ENCODE measurements around the gene KLC3. TPM values are rescaled to one million over a fixed set of nuclear protein-coding genes. Genes with fewer than 3 reads are reported as not detected.
"Not testable (repeated sequence)": the region's sequence is repeated elsewhere in the genome, so short reads cannot be mapped to it uniquely, and the experiment has no call there.

Gene KLC3
- total RNA-seq, 2 donors from 2014 or later, result 3.4 to 7.0 TPM

DNA sequence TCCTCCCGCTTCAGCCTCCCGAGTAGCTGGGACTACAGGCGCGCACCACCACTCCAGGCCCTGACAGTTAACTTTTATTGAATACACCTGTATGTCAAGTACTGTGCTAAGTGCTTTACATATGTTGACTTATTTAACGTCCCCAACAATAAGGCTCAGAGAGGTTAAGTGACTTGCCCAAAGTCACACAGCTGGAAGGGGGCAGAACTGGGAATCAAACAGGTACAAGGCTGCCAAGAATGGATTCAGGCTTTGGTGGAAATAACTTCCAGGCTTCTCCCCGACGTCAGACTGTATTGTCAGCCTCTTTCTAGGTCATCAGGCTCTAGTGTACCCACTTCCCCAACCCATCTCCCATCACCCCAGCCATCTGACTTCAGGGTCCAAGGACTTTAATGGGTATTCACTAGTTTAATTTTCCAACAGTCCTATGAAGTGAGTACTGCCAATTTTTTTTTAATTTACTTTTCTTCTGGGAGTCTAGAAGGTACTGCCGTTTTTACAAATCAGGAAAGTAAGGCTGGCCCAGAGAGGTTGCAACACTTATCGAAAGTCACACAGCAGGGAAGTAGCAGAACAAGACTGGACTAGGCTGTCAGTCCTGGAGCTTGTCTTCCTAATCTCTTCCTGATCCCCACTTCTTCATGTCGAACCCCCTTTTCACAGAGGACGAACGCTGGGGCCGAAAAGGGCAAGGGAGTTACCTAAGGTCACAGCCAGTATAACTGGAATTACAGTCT, 13.0 kb upstream of the KLC3 start:
- Histone ChIP-seq H3K9me3 (no peaks in the 10 kb centered on the region), H3K36me3 (no peaks in the 10 kb centered on the region), H3K4me3 (no peak overlapping the region), H3K27me3 (replicated peaks; ENCODE audit: insufficient read depth) (no peaks in the 10 kb centered on the region), H3K27ac (no peak overlapping the region), H3K4me1 (replicated peaks) (no peaks in the 10 kb centered on the region)
- no peak for DNase-seq (ENCODE audit: low spot score)
- intact Hi-C loops (cut with DNase I), result no loop called here
- TF ChIP-seq, protein P1, sequence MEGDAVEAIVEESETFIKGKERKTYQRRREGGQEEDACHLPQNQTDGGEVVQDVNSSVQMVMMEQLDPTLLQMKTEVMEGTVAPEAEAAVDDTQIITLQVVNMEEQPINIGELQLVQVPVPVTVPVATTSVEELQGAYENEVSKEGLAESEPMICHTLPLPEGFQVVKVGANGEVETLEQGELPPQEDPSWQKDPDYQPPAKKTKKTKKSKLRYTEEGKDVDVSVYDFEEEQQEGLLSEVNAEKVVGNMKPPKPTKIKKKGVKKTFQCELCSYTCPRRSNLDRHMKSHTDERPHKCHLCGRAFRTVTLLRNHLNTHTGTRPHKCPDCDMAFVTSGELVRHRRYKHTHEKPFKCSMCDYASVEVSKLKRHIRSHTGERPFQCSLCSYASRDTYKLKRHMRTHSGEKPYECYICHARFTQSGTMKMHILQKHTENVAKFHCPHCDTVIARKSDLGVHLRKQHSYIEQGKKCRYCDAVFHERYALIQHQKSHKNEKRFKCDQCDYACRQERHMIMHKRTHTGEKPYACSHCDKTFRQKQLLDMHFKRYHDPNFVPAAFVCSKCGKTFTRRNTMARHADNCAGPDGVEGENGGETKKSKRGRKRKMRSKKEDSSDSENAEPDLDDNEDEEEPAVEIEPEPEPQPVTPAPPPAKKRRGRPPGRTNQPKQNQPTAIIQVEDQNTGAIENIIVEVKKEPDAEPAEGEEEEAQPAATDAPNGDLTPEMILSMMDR (IDR thresholded peaks at IDR 0.05), result no peak
- no peak for TF ChIP-seq POLR2A (IDR thresholded peaks at IDR 0.05)
- no peak for TF ChIP-seq POLR2AphosphoS5 (IDR thresholded peaks at IDR 0.05)
- WGBS, result 76% methylated on average over 13 of the region's 13 CpGs

DNA sequence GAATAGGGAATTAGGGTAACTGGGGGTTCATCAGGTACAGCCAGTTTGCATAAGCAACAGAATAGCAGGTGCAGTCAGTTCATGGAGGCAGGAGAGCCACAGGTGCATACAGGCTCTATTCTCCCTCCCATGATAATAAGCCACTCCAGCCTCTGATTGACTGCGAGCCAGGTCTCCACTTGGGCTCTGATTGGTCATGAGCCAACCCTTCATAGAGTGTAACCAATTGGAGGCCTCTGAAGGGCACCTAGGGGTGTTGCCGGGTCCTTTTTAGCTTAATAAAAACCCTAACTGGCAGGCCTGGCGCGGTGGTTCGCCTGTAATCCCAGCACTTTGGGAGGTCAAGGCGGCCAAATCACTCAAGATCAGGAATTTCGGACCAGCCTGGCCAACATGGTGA, 9.1 kb upstream of the KLC3 start:
- no peaks in the 10 kb centered on the region for H3K27me3 ChIP-seq (replicated peaks; ENCODE audit: insufficient read depth)
- no peak for DNase-seq (ENCODE audit: low spot score)
- H3K27ac ChIP-seq, result no peak overlapping the region
- no peaks in the 10 kb centered on the region for H3K9me3 ChIP-seq
- no peaks in the 10 kb centered on the region for H3K36me3 ChIP-seq
- TF ChIP-seq, protein P1 (IDR thresholded peaks at IDR 0.05), result no peak
- TF ChIP-seq POLR2AphosphoS5 (IDR thresholded peaks at IDR 0.05) (no peak), POLR2A (IDR thresholded peaks at IDR 0.05) (no peak)
- no peak overlapping the region for H3K4me3 ChIP-seq
- 83% methylated on average over 7 of the region's 7 CpGs for WGBS
- H3K4me1 ChIP-seq (replicated peaks), result no peaks in the 10 kb centered on the region
- intact Hi-C loops (cut with DNase I), result no loop called here

DNA sequence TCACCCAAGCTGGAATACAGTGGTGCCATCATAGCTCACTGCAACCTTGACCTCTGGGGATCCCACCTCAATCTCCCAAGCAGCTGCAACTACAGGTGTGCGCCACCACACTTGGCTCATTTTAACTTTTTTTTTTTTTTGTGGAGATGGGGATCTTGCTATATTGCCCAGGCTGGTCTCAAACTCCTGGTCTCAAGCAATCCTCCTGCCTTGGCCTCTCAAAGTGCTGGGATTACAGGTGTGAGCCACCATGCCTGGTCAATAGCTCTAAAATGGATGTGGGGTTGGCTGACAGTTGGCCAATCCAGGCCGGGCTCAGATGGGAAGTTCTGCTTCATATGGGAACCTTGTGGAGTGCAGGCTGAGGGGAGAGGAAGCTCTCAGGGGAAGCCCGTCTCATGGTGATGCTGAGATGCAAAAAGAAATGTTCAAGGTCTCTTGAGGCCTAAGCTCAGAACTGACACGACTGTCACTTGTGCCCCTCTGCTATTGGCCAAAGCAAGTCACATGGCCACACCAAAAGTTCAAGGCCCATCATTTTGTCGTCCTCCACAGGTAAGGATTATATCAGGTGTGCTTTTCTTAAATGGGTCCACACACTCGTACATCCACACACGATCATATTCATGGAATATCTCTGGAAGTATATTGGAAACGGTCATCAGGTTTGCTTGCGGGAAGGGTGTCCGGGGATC, 6.8 kb upstream of the KLC3 start:
- TF ChIP-seq, protein P1 (IDR thresholded peaks at IDR 0.05), result no peak
- TF ChIP-seq POLR2AphosphoS5 (IDR thresholded peaks at IDR 0.05) (no peak), POLR2A (IDR thresholded peaks at IDR 0.05) (no peak)
- WGBS, result 81% methylated on average over 10 of the region's 10 CpGs
- H3K27ac ChIP-seq, result no peak overlapping the region
- no peaks in the 10 kb centered on the region for H3K27me3 ChIP-seq (replicated peaks; ENCODE audit: insufficient read depth)
- no peaks in the 10 kb centered on the region for H3K36me3 ChIP-seq
- no peak for DNase-seq (ENCODE audit: low spot score)
- no peak overlapping the region for H3K4me3 ChIP-seq
- H3K4me1 ChIP-seq (replicated peaks), result no peaks in the 10 kb centered on the region
- intact Hi-C loops (cut with DNase I), result no loop called here
- H3K9me3 ChIP-seq, result no peaks in the 10 kb centered on the region

DNA sequence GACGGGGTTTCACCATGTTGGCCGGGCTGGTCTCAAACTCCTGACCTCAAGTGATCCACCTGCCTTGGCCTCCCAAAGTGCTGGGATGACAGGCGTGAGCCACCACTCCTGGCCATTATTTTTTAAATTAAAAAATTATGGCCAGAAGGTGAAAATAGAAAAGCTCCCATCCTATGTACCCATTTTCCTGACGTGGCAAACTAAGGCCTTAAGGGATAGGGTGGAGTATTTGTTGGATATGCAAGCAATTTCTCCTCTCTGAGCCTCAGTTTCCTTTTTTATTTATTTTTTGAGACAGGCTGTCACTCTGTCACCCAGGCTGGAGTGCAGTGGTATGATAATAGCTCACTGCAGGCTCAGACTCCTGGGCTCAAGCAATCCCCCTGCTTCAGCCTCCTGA, 5.7 kb upstream of the KLC3 start:
- H3K4me1 ChIP-seq (replicated peaks); H3K36me3 ChIP-seq; H3K9me3 ChIP-seq; H3K27ac ChIP-seq; H3K27me3 ChIP-seq (replicated peaks; ENCODE audit: insufficient read depth); DNase-seq (ENCODE audit: low spot score); intact Hi-C loops (cut with DNase I); H3K4me3 ChIP-seq: not testable (repeated sequence)
- 93% methylated on average over 4 of the region's 4 CpGs for WGBS

DNA sequence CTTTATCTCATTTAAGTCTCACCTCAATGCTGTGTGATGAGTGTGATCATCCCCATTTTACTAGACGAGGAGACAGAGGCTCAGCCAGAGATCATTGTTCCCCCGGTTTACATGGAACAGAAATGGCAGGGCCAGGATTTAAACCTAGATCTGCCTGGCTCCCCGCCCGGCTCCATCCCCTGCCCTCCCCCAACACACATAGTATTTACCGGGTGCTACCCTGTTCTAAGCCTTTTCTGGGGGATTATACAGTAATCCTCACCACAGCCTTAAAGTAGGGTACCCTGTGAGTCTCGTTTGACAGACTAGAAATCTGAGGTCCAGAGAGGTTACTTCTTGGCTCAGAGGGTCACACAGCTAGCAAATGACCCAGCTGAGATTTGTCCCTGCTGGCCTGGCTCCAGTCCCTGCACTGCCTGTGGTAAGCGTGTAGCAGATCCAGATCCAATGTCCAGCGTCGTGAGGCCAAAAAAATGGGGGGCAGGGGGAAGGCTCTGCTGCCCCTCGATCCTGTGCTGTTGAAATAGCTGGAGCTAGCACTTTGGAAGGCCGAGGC, 3.8 kb upstream of the KLC3 start:
- intact Hi-C loops (cut with DNase I), result no loop called here
- TF ChIP-seq, protein P1 (IDR thresholded peaks at IDR 0.05), result no peak
- TF ChIP-seq POLR2A (IDR thresholded peaks at IDR 0.05), result no peak
- no peak for TF ChIP-seq POLR2AphosphoS5 (IDR thresholded peaks at IDR 0.05)
- 66% methylated on average over 11 of the region's 11 CpGs for WGBS
- Histone ChIP-seq H3K36me3 (no peaks in the 10 kb centered on the region), H3K4me3 (no peak overlapping the region), H3K27me3 (replicated peaks; ENCODE audit: insufficient read depth) (no peaks in the 10 kb centered on the region), H3K4me1 (replicated peaks) (no peaks in the 10 kb centered on the region), H3K27ac (no peak overlapping the region), H3K9me3 (no peaks in the 10 kb centered on the region)
- no peak for DNase-seq (ENCODE audit: low spot score)
